GM21360 (cell line): ENCODE results near the gene NOS3.

Source experiments
- ATAC-seq: cut with Tn5 transposase; IDR thresholded peaks from one replicate; pipeline ENCODE4 v1.9.1; 2021; ENCODE audit warnings: mild to moderate bottlenecking, moderate library complexity; ENCODE audit not compliant: unreplicated experiment

NOS3 gene

GRCh38 chr7:150963707-150964559 is 26.9 kb upstream of the NOS3 start:
- no peak for ATAC-seq

- no peak for ATAC-seq
These were observed 26.2 kb upstream of the NOS3 start for GRCh38 chr7:150964593-150965111.

- no peak for ATAC-seq
These were observed 25.5 kb upstream of the NOS3 start for GRCh38 chr7:150965273-150965830.

- ATAC-seq, result no peak
These were observed 24.8 kb upstream of the NOS3 start for GRCh38 chr7:150966002-150966401.

GRCh38 chr7:150967349-150967748 is 23.5 kb upstream of the NOS3 start:
- ATAC-seq, result no peak

GRCh38 chr7:150968056-150968733 is 22.6 kb upstream of the NOS3 start:
- ATAC-seq, result no peak

- ATAC-seq, result no peak
These were observed 22.0 kb upstream of the NOS3 start for GRCh38 chr7:150968734-150969372.

- ATAC-seq, result no peak
These were observed 21.3 kb upstream of the NOS3 start for GRCh38 chr7:150969475-150969874.

GRCh38 chr7:150970424-150970823 is 20.4 kb upstream of the NOS3 start:
- no peak for ATAC-seq

- no peak for ATAC-seq
These were observed 19.4 kb upstream of the NOS3 start for GRCh38 chr7:150971242-150972022.

GRCh38 chr7:150972023-150972468 is 18.8 kb upstream of the NOS3 start:
- no peak for ATAC-seq

- ATAC-seq, result no peak
These were observed 18.1 kb upstream of the NOS3 start for GRCh38 chr7:150972741-150973140.

- no peak for ATAC-seq
These were observed 17.0 kb upstream of the NOS3 start for GRCh38 chr7:150973571-150974451.

- peak; percentile 40 for ATAC-seq
These were observed 16.1 kb upstream of the NOS3 start for GRCh38 chr7:150974468-150975391.

GRCh38 chr7:150975536-150976319 is 15.1 kb upstream of the NOS3 start:
- no peak for ATAC-seq

GRCh38 chr7:150976529-150977381 is 14.1 kb upstream of the NOS3 start:
- ATAC-seq, result no peak
